Neuronal stem cell (in vitro differentiated cells): ENCODE data around the gene HOXD3.

ENCODE experiments used
- DNase-seq: peaks from one replicate; pipeline ENCODE4 v3.0.0-alpha.2; 2013; ENCODE audit warnings: low spot score
- H2AFZ ChIP-seq: one replicate; pipeline ENCODE4 v1.6.1; 2013; ENCODE audit warnings: mild to moderate bottlenecking, low read length, inconsistent platforms
- H2AK5ac ChIP-seq: 2 replicates; pipeline ENCODE4 v1.6.1; 2013; ENCODE audit warnings: low read depth, mild to moderate bottlenecking, inconsistent platforms, low read length, moderate library complexity, mixed read lengths
- H2BK120ac ChIP-seq: 2 replicates; pipeline ENCODE4 v1.6.1; 2013; ENCODE audit warnings: low read depth, mild to moderate bottlenecking, inconsistent platforms, low read length, moderate library complexity, mixed read lengths
- H2BK12ac ChIP-seq: one replicate; pipeline ENCODE4 v1.6.1; 2013; ENCODE audit warnings: low read length, inconsistent platforms
- H2BK15ac ChIP-seq: 2 replicates; pipeline ENCODE4 v1.6.1; 2013; ENCODE audit warnings: mild to moderate bottlenecking, low read length, inconsistent platforms, mixed read lengths
- H2BK5ac ChIP-seq: one replicate; pipeline ENCODE4 v1.6.1; 2013; ENCODE audit warnings: inconsistent platforms, mild to moderate bottlenecking, low read length, moderate library complexity
- H3K14ac ChIP-seq: one replicate; pipeline ENCODE4 v1.6.1; 2013; ENCODE audit warnings: low read length, inconsistent platforms
- H3K18ac ChIP-seq: 2 replicates; pipeline ENCODE4 v1.6.1; 2013; ENCODE audit warnings: low read length, inconsistent platforms
- H3K23ac ChIP-seq: 2 replicates; pipeline ENCODE4 v1.6.1; 2013; ENCODE audit warnings: low read depth, mild to moderate bottlenecking, mixed read lengths, low read length, inconsistent platforms; ENCODE audit not compliant: poor library complexity
- H3K27ac ChIP-seq: replicated peaks from 3 replicates; pipeline ENCODE4 v1.5.1; 2013; ENCODE audit warnings: low read length, inconsistent platforms
- H3K27me3 ChIP-seq, 3 experiments: 2 replicates each; pipeline ENCODE4 v1.6.1; 2013; ENCODE audit warnings: low read length in 3 of 3, mild to moderate bottlenecking in 2 of 3, inconsistent platforms in 1 of 3, low read depth in 1 of 3, mixed read lengths in 1 of 3, moderate library complexity in 1 of 3; ENCODE audit not compliant: control insufficient read depth in 3 of 3, insufficient read depth in 3 of 3
- H3K36me3 ChIP-seq, 2 donors: replicated peaks in 1 of 2; 2 replicates each; pipeline ENCODE4 v1.6.1; 2013; ENCODE audit warnings: low read length in 2 of 2; ENCODE audit not compliant: control insufficient read depth in 2 of 2, insufficient read depth in 2 of 2
- H3K4ac ChIP-seq: 2 replicates; pipeline ENCODE4 v1.6.1; 2013; ENCODE audit warnings: inconsistent platforms, mild to moderate bottlenecking, low read length, moderate library complexity
- H3K4me1 ChIP-seq, 2 donors: 1 replicate in 1 of 2; 2 replicates in 1 of 2; pipeline ENCODE4 v1.6.1; 2013; ENCODE audit warnings: low read length in 2 of 2, low read depth in 1 of 2; ENCODE audit not compliant: control insufficient read depth in 2 of 2, insufficient read depth in 1 of 2
- H3K4me2 ChIP-seq: one replicate; pipeline ENCODE4 v1.6.1; 2013; ENCODE audit warnings: mild to moderate bottlenecking, low read length, inconsistent platforms; ENCODE audit not compliant: insufficient read depth, poor library complexity, severe bottlenecking
- H3K4me3 ChIP-seq, 2 donors: 2 replicates each; pipeline ENCODE4 v1.5.1; 2013; ENCODE audit warnings: low read length in 2 of 2, mild to moderate bottlenecking in 2 of 2, inconsistent platforms in 1 of 2, moderate library complexity in 1 of 2
- H3K79me1 ChIP-seq: one replicate; pipeline ENCODE4 v1.6.1; 2013; ENCODE audit warnings: low read depth, mild to moderate bottlenecking, inconsistent platforms, low read length, moderate library complexity
- H3K9ac ChIP-seq: one replicate; pipeline ENCODE4 v1.6.1; 2013; ENCODE audit warnings: mild to moderate bottlenecking, low read depth, low read length, inconsistent platforms; ENCODE audit not compliant: poor library complexity
- H3K9me3 ChIP-seq, 2 donors: replicated peaks in 1 of 2; 2 replicates each; pipeline versions ENCODE3 to v1.6.1; 2013; ENCODE audit warnings: low read length in 2 of 2, mild to moderate bottlenecking in 2 of 2, inconsistent platforms in 1 of 2, low read depth in 1 of 2, mixed read lengths in 1 of 2, moderate library complexity in 1 of 2; ENCODE audit not compliant: control insufficient read depth in 2 of 2, insufficient read depth in 1 of 2
- H4K8ac ChIP-seq: one replicate; pipeline ENCODE4 v1.6.1; 2013; ENCODE audit warnings: low read depth, mild to moderate bottlenecking, inconsistent platforms, low read length, moderate library complexity
- H4K91ac ChIP-seq: one replicate; pipeline ENCODE4 v1.6.1; 2013; ENCODE audit warnings: low read length, low read depth, mild to moderate bottlenecking, inconsistent platforms; ENCODE audit not compliant: poor library complexity
- WGBS, 2 donors: extraction: QIAGEN DNeasy Blood & Tissue Kit; methylation state at CpG; one replicate each; pipeline ENCODE4 v1.1.7; 2013; ENCODE audit warnings: missing lambda C conversion rate in 2 of 2, mixed read lengths in 1 of 2; ENCODE audit not compliant: insufficient read length in 2 of 2, insufficient replicate concordance in 1 of 2; ENCODE audit errors: extremely low coverage in 2 of 2; 5-methylcytosine and 5-hydroxymethylcytosine counted together

Gene HOXD3

DNA sequence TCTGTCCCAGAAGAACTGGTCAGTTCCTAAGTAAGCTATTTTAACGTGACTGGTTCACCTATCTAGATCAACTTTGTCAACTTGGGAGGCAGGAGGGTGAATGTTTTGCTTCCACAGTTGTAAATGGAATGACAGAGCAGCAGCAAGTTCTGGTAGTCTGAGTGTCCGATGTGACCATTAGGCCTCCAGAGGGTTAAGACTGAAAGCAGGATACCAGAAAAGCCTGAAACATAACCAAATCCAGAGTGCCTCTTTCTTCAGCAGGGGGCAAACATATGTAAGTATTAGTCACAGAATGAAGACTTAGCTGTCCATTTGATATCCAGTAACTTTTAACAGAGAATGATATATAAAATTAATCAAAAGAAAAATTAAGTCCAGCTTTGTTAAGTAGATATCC, 9.2 kb downstream of the HOXD3 start:
- no peak overlapping the region for H3K18ac ChIP-seq
- no peak overlapping the region for H2BK120ac ChIP-seq
- no peak overlapping the region for H3K9ac ChIP-seq
- H4K91ac ChIP-seq = no peak overlapping the region
- no peak overlapping the region for H3K27ac ChIP-seq
- H3K36me3 ChIP-seq = no peaks in the 10 kb centered on the region
- H3K9me3 ChIP-seq = peaks cover 13 to 16% of the 10 kb centered on the region in 2 donors
- WGBS, 2 donors = no CpG with 5 or more reads among the region's 2 CpGs
- no peak overlapping the region for H2AFZ ChIP-seq
- no peak overlapping the region for H2AK5ac ChIP-seq
- no peaks in the 10 kb centered on the region for H3K79me1 ChIP-seq
- no peak overlapping the region for H4K8ac ChIP-seq
- H3K4me2 ChIP-seq = no peak overlapping the region
- H3K27me3 ChIP-seq = peaks cover 49 to 98% (median 89%) of the 10 kb centered on the region in 3 experiments
- no peak overlapping the region for H2BK5ac ChIP-seq
- no peak overlapping the region for H3K4me3 ChIP-seq
- H3K4me1 ChIP-seq = no peaks in the 10 kb centered on the region
- DNase-seq = no peak
- no peak overlapping the region for H2BK12ac ChIP-seq
- no peak overlapping the region for H3K14ac ChIP-seq
- no peak overlapping the region for H3K4ac ChIP-seq
- no peak overlapping the region for H3K23ac ChIP-seq
- no peak overlapping the region for H2BK15ac ChIP-seq

DNA sequence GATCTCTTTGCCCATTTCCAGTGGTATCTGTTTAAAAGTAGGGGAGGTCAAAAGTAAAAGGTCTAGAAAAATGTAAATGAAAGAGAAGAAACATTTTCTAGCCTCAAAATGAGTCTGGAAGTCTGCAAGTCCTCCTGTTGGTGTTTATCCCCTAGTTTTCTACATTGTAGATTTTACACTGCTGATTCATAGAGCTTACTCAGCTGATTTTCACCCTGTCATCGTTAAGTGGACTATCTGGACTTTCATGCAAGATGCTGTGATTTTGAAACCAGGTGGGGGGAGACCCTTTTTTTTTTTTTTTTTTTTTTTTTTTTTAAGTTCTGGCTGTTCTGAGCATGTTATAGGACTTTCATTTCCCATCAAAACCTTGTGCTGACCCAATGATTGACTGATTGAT, 10.3 kb downstream of the HOXD3 start:
- Histone ChIP-seq H3K18ac (no peak overlapping the region), H3K79me1 (no peaks in the 10 kb centered on the region), H2BK12ac (no peak overlapping the region), H3K23ac (no peak overlapping the region), H3K4me3 (no peak overlapping the region), H3K4ac (no peak overlapping the region), H2BK15ac (no peak overlapping the region), H3K27me3 (peaks cover 50 to 98% (median 89%) of the 10 kb centered on the region in 3 experiments), H3K36me3 (no peaks in the 10 kb centered on the region), H3K4me2 (no peak overlapping the region), H4K91ac (no peak overlapping the region), H3K14ac (no peak overlapping the region), H2AFZ (no peak overlapping the region), H3K4me1 (peaks cover 0 to 3% of the 10 kb centered on the region in 2 donors), H2BK5ac (no peak overlapping the region), H4K8ac (no peak overlapping the region), H2BK120ac (no peak overlapping the region), H3K9ac (no peak overlapping the region), H3K27ac (no peak overlapping the region), H3K9me3 (peaks cover 12 to 13% of the 10 kb centered on the region in 2 donors), H2AK5ac (no peak overlapping the region)
- WGBS, 2 donors = no CpG with 5 or more reads among the region's 1 CpG
- no peak for DNase-seq

- Histone ChIP-seq H3K27ac (no peak overlapping the region), H2BK5ac (no peak overlapping the region), H3K14ac (no peak overlapping the region), H4K8ac (no peak overlapping the region), H3K4ac (no peak overlapping the region), H3K9ac (no peak overlapping the region), H2BK15ac (no peak overlapping the region), H3K27me3 (peaks cover 43 to 98% (median 86%) of the 10 kb centered on the region in 3 experiments), H3K79me1 (no peaks in the 10 kb centered on the region), H2AK5ac (no peak overlapping the region), H3K23ac (no peak overlapping the region), H3K9me3 (peaks cover 5 to 10% of the 10 kb centered on the region in 2 donors), H2BK12ac (no peak overlapping the region), H3K4me2 (no peak overlapping the region), H2AFZ (no peak overlapping the region), H3K36me3 (no peaks in the 10 kb centered on the region), H4K91ac (no peak overlapping the region), H2BK120ac (no peak overlapping the region), H3K18ac (no peak overlapping the region), H3K4me3 (no peak overlapping the region), H3K4me1 (peaks cover 0 to 3% of the 10 kb centered on the region in 2 donors)
- no CpG with 5 or more reads among the region's 5 CpGs for WGBS, 2 donors
- no peak for DNase-seq
Measured at GRCh38 chr2:176169181-176169580, 12.1 kb downstream of the HOXD3 start.

DNA sequence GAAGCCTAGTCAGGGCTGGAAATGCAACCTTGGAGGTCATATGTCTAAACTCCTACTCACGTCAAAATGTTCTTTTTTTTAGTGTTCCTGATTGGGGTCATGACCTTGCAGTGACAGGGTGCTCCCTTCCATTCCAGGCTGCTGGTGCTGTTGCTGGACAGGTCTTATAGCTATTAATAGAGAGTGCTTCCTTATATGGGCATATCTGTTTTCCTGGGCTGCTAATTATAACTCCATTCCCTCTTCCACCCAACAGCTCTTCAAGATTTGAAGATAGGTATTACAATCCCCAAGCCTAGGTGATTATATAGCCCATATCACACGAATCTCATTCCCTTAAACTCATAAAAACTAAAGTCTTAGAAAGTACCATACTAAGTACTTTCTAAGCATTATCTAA, 12.6 kb downstream of the HOXD3 start:
- Histone ChIP-seq H4K91ac (no peak overlapping the region), H3K9ac (no peak overlapping the region), H2AFZ (no peak overlapping the region), H3K4me3 (no peak overlapping the region), H3K36me3 (no peaks in the 10 kb centered on the region), H3K4ac (no peak overlapping the region), H3K14ac (no peak overlapping the region), H3K18ac (no peak overlapping the region), H4K8ac (no peak overlapping the region), H3K23ac (no peak overlapping the region), H2BK5ac (no peak overlapping the region), H3K4me1 (peaks cover 3 to 7% of the 10 kb centered on the region in 2 donors), H2BK12ac (no peak overlapping the region), H2BK15ac (no peak overlapping the region), H3K27me3 (peaks cover 38 to 98% (median 86%) of the 10 kb centered on the region in 3 experiments), H2BK120ac (no peak overlapping the region), H3K9me3 (peaks cover 3 to 7% of the 10 kb centered on the region in 2 donors), H3K27ac (no peak overlapping the region), H3K4me2 (no peak overlapping the region), H2AK5ac (no peak overlapping the region), H3K79me1 (no peaks in the 10 kb centered on the region)
- no peak for DNase-seq
- no CpG with 5 or more reads among the region's 2 CpGs for WGBS, 2 donors
